HG02870 (cell line): ENCODE data around the gene PCNA.

Experiments used
- ATAC-seq: cut with Tn5 transposase; IDR thresholded peaks from one replicate; pipeline ENCODE4 v1.9.1; 2021; ENCODE audit warnings: mild to moderate bottlenecking, moderate library complexity; ENCODE audit not compliant: unreplicated experiment

PCNA gene

GRCh38 chr20:5119435-5120184 is at the start of gene PCNA:
PCNA (minus strand) TSS chr20:5119958; CDS start chr20:5119798, 160 bp downstream.
- peak; percentile 92 for ATAC-seq

GRCh38 chr20:5168651-5169396 is 49.1 kb upstream of the PCNA start:
- no peak for ATAC-seq

GRCh38 chr20:5164645-5165625 is 45.2 kb upstream of the PCNA start:
- no peak for ATAC-seq

- no peak for ATAC-seq
Measured at GRCh38 chr20:5161536-5162164, 41.9 kb upstream of the PCNA start.

GRCh38 chr20:5160882-5161281 is 41.1 kb upstream of the PCNA start:
- no peak for ATAC-seq

- no peak for ATAC-seq
Measured at GRCh38 chr20:5159928-5160327, 40.2 kb upstream of the PCNA start.

GRCh38 chr20:5156675-5157448 is 37.1 kb upstream of the PCNA start:
- ATAC-seq = no peak

GRCh38 chr20:5155404-5155803 is 35.6 kb upstream of the PCNA start:
- ATAC-seq = no peak

- no peak for ATAC-seq
Measured at GRCh38 chr20:5154543-5154925, 34.8 kb upstream of the PCNA start.

- ATAC-seq = peak; percentile 53
Measured at GRCh38 chr20:5153612-5154542, 34.1 kb upstream of the PCNA start.

GRCh38 chr20:5153152-5153467 is 33.4 kb upstream of the PCNA start:
- ATAC-seq = no peak

GRCh38 chr20:5150226-5151076 is 30.7 kb upstream of the PCNA start:
- no peak for ATAC-seq

- ATAC-seq = no peak
Measured at GRCh38 chr20:5149892-5150225, 30.1 kb upstream of the PCNA start.

GRCh38 chr20:5148581-5148980 is 28.8 kb upstream of the PCNA start:
- ATAC-seq = no peak

GRCh38 chr20:5146871-5147592 is 27.3 kb upstream of the PCNA start:
- no peak for ATAC-seq

GRCh38 chr20:5146099-5146668 is 26.4 kb upstream of the PCNA start:
- no peak for ATAC-seq

GRCh38 chr20:5145365-5146098 is 25.8 kb upstream of the PCNA start:
- ATAC-seq = no peak
